Kidney capillary endothelial cell (primary cell): Measurements from ENCODE around the gene BBIP1.

Source experiments
- DNase-seq: peaks from one replicate; pipeline ENCODE4 v3.0.0-alpha.2; 2018; ENCODE audit warnings: low spot score

BBIP1 gene

DNA sequence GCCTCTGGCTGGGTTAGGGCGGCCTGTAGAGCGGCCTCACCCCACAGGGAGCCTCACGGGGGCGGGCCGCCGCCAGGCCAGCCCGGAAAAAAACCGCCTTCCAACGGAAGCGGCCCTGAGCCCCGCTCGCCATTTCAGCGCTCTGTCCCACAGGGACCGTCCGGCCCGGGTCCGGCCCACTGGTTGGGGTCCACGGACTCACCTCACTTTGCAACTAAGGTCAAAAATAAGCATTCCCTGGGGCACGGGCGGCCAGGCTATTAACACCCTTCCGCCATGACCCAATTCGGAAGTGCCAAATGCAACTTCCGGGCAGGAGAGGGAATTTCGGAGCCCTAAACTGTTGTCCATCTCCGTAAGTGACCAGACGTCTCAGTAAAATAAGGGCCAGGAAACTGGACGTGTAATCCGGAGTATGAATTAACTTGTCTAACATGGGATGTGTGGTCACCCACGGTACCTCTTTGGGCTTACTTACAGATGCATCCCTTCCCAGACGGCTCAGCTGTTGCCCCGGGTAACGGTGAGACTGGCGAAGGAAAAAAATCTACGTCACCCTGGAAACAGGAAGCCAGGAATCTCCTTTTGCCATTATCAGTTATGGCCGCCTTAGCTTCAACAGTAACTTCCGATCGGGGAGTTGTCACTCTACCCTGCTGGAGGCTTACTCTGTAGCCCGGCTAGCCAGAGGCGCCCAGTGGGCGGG lies at the start of gene BBIP1:
BBIP1 (minus strand) TSS at position 538 of the 706 bp plus-strand sequence. CDS start 1,023 bp downstream, outside the sequence.
- peak; percentile 98 for DNase-seq

- no peak for DNase-seq
Observed at GRCh38 chr10:110967645-110968044, 48.7 kb upstream of the BBIP1 start.

GRCh38 chr10:110967009-110967630 lies 48.1 kb upstream of the BBIP1 start:
- no peak for DNase-seq

GRCh38 chr10:110966146-110966545 lies 47.2 kb upstream of the BBIP1 start:
- no peak for DNase-seq

DNA sequence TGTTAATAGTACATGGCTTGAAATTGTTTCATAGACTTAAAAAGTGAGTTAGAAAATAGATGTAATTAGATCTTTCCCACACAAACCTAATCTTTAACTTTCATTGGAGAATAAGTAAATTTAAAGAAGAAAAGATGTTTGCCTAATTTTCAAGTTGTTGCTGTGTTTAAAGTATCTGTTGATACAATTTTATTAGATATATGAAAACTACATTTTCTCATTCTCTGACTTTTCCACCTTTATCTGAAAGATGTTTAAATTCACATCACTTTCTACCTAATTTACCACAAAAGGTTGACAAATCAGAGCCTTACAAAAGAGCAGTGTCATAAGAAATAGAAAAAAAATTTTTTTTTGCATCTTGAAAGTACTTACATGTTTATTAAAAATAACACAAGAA lies 46.2 kb upstream of the BBIP1 start:
- DNase-seq: no peak

DNA sequence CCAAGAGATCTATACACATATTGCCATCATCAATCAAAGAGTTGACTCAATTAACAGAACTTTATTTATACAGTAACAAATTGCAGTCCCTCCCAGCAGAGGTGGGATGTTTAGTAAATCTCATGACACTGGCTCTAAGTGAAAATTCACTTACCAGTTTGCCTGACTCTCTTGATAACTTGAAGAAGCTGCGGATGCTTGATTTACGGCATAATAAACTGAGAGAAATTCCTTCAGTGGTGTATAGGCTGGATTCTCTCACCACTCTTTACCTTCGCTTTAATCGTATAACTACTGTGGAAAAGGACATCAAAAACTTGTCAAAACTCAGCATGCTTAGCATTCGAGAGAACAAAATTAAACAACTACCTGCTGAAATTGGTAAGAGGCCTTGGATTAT lies 45.7 kb upstream of the BBIP1 start:
- DNase-seq: no peak

GRCh38 chr10:110963162-110963561 lies 44.2 kb upstream of the BBIP1 start:
- no peak for DNase-seq

GRCh38 chr10:110962443-110962842 lies 43.5 kb upstream of the BBIP1 start:
- no peak for DNase-seq

GRCh38 chr10:110960333-110960712 lies 41.3 kb upstream of the BBIP1 start:
- no peak for DNase-seq

- DNase-seq: no peak
Observed at GRCh38 chr10:110959379-110960332, 40.7 kb upstream of the BBIP1 start.

DNA sequence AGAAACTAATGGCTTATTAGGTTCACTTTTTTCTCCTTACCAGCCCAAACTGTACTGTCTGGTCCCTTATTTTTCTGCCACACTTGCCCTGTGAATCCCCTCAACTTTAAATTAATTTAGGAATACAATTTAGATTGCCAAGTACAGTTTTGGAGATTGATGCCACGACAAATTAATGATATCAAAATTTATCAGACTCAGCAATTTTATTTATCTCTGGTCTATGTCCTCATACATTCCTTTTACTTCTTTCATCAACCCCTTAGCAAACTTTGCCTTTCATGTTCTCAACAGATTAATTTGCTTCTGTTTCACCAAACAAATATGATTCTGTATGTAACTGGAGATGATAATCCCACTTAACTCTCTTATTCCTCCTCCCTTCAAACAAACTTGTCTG lies 38.6 kb upstream of the BBIP1 start:
- no peak for DNase-seq

DNA sequence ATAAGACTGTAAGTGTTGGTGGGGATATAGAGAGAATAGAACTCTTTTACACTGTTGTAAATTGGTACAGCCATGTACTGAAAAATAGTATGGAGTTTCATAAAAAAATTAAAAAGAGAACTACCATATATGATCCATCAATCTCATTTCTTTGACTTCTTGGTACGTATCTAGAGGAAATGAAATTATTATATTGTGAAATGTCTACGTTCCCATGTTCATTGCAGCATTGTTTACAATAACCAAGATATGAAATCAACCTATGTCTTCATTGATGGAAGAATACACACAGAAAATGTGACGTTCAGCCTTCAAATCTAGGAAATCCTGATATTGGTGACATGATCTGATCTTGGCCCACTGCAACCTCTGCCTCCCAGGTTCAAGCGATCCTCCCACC lies 32.4 kb upstream of the BBIP1 start:
- DNase-seq: no peak

- no peak for DNase-seq
Observed at GRCh38 chr10:110947061-110947595, 28.1 kb upstream of the BBIP1 start.

DNA sequence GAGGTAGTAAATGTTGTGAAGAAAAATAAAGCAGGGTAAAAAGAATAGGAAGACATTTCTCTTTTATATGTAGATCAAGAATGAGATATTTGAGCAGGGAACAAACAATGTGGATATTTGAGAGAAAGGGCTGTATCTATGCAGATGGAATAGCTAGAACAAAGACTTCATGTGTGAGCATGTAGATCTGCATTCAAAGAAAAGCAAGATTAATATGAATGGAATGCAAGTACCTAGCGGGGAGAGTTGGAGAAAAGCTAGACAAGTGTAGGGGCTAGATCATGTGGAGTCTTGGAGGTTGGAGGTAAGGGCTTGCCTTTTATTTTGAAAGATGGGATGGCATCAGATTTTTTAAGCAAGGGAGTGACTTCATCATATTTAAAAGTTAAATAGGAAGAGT lies 27.5 kb upstream of the BBIP1 start:
- no peak for DNase-seq

- peak; percentile 62 for DNase-seq
Observed at GRCh38 chr10:110944792-110945396, 25.9 kb upstream of the BBIP1 start.

DNA sequence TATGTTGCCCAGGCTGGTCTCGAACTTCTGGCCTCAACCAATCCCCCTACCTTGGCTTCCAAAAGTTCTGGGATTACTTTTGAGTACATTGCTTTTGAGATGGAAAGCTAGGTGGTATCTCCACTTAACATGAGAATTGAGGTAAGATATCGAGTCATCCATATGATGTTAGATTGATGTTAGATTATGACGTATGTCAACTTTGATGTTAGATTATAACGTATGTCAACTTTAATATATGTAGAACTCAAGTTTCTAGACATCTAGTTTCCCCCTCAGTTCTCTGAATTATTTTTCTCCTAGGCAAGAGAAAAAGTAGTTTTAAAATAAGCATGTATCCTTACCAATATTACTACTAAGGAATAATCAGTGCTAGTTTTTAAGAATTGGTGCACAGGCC lies 20.4 kb upstream of the BBIP1 start:
- DNase-seq: no peak

DNA sequence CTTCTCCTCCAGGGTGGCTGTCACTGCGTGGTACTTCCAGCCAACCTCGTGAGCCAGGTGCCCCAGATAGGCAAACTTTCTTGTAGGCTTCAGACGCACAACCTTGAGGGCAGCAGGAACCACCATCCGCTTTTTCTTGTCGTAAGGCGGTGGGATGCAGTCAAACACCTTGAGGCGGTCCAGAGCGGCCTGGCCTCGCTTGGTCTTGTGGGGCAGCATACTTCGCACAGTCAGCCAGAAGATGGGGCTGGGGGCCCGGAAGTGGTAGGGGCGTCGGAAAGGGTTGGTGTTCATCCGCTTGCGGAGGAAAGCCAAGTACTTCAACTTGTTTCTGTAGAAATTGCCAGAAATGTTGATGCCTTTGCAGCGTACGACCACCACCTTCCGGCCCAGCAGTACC lies 17.8 kb upstream of the BBIP1 start:
- DNase-seq: no peak

DNA sequence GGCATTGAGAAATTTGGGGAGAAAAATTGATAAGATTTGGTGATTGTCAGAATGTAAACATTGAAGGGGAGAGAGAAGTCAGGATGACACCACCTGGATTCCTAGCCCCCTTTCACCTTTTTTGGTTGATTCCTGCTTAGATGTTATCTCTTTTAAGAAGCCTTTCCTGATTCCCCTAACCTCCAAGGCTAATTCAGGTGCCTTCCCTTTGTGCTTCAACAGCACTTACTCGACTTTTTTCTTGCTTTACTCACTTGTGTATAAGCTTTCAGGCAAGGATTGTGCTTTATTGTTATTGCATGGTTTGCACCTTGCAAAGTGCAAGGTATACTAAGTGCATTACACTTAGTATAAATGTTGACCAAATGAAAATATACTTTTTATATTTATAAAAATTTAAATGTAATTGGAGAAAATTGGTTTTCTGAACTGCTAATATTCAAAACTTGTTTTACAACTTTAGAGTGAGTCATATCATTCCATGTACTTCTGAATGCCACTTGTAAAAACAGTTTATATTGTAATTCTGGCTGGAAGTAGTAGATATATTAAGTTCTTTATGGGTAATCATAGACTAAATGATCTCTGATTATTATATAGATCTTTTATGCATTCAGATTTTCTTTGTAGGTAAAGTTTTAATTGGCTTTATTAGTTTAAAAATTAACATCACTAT lies 13.7 kb upstream of the BBIP1 start:
- no peak for DNase-seq

DNA sequence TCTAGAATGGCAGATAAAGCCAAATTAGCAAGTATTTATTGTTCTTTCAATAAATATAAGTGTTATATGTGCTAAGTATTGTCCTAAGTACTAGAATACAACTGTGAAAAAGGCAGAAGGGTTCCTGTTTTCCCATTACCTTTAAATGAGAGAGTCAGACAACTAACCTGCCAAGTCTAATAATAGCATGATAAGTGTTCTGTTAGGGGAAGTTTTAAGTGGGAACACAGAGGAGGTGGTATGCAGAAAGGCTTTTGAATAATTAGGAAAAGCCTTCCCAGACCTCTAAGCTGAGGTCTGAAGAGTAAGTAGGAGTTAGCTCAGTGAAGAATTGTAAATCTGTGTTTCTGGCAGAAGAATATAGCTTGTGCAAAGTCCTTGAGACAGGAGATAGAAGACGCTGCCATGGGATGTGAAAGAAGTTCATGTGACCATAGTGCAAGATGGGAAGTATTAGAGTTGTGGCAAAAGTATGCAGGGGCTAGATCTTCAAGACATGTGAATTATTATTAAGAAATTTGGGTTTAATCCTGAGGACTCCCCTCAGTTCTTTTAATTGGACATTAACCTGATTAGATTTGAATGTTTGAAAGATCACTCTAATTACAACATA lies 12.9 kb upstream of the BBIP1 start:
- no peak for DNase-seq

- DNase-seq: no peak
Observed at GRCh38 chr10:110927461-110927860, 8.5 kb upstream of the BBIP1 start.

DNA sequence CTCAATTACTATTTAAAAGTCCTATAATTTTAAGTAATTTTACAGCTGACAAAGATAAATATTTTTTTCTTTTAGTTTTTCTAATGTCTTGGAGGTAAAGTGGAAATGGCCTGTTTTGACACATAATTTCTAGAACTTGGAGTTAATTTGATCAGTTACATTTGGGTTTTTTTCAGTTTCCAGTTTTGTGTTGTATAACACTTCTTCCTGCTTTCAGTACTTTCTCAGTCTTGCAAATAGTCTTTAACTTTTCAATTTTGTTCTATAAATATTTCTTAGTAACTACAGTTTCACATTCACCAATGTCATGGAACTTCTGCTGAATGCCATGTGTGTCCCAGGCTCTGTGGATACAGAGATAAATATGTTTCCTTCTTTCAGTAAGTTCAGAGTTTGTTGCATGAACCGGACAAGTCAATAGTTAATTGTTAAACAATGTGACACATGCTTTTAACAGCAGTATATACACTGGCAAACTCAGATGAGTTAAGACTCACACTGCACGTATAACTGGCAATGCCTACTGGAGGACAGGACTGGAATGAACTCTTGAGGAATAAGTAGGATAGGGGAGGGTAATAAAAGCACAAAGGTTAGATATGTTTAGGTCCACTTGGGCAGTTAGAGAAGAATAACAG lies 5.0 kb upstream of the BBIP1 start:
- no peak for DNase-seq
